ENCODE data around the gene CNTLN.

CNTLN gene

GRCh38 chr9:17120203-17120602 is 14.6 kb upstream of the CNTLN start:
- H3K4me3 ChIP-seq (ENCODE audit: low read depth, low read length), result no peak overlapping the region
- in situ Hi-C loops (cut with HindIII; ENCODE audit: low sequenced_read_pairs), result no loop called here
- TF ChIP-seq, protein P1, sequence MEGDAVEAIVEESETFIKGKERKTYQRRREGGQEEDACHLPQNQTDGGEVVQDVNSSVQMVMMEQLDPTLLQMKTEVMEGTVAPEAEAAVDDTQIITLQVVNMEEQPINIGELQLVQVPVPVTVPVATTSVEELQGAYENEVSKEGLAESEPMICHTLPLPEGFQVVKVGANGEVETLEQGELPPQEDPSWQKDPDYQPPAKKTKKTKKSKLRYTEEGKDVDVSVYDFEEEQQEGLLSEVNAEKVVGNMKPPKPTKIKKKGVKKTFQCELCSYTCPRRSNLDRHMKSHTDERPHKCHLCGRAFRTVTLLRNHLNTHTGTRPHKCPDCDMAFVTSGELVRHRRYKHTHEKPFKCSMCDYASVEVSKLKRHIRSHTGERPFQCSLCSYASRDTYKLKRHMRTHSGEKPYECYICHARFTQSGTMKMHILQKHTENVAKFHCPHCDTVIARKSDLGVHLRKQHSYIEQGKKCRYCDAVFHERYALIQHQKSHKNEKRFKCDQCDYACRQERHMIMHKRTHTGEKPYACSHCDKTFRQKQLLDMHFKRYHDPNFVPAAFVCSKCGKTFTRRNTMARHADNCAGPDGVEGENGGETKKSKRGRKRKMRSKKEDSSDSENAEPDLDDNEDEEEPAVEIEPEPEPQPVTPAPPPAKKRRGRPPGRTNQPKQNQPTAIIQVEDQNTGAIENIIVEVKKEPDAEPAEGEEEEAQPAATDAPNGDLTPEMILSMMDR (IDR thresholded peaks at IDR 0.05; ENCODE audit: low read depth, low read length, missing control alignments), result no peak
- no peak for DNase-seq (ENCODE audit: low read depth)

DNA sequence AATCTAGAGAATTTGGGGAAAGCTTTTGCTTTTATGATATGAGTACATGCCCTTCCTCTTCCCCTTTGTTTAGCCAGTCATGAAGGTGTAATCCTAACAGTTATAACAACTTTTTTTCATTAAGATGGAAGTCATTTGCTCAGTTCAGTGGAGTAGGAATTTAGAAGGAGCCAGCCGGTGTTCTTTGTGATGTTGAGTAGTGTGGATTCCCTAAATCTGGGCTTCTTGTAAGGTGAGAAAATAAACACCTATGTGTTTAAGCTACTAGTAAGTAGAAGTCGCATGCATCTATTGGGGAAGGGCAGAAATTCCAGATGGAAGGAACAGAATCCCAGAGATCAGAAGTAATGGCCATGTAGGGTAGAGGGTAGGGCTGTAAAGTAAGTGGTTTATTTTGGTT is 13.6 kb upstream of the CNTLN start:
- DNase-seq (ENCODE audit: low read depth), result no peak
- in situ Hi-C loops (cut with HindIII; ENCODE audit: low sequenced_read_pairs), result no loop called here
- H3K4me3 ChIP-seq (ENCODE audit: low read depth, low read length), result no peak overlapping the region
- TF ChIP-seq, protein P1 (IDR thresholded peaks at IDR 0.05; ENCODE audit: low read depth, low read length, missing control alignments), result no peak

DNA sequence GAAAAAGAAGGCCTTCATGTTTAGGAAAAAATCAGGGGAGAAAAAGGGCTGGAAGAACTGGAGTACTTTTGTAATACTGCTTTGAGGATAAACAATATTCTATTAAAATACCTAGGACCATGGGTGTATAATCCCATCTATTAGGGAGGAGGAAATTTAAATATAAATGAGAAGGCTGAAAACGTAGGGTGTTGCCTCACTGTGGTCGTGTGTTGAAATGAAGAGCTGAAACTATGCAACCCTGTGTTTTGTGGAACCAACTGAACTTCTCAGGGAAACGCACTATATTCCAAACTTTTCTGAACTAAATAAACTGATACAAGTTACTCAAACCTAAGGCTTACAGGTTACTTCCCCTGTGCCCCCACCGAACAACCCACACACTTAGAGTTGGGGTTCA is 4.5 kb upstream of the CNTLN start:
- in situ Hi-C loops (cut with HindIII; ENCODE audit: low sequenced_read_pairs), result no loop called here
- no peak overlapping the region for H3K4me3 ChIP-seq (ENCODE audit: low read depth, low read length)
- no peak for DNase-seq (ENCODE audit: low read depth)
- TF ChIP-seq, protein P1 (IDR thresholded peaks at IDR 0.05; ENCODE audit: low read depth, low read length, missing control alignments), result no peak

DNA sequence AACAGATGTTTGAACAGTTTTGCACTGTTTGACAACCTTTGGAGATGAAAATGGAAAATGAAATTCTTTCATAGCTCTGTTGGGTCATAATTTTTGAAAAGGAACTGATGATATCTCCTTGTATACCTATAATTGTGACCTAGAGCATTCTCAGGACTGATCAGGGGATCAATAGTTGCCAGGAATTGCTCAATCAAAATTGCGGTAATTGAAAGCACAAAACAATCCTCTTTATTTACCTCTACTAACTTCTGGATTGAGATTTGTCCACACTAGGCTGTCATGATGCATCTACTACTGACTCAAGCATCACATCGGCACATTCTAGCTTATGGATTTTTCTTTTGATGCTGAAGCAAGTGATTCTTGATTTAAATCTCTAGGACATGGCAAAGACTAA is 4.1 kb upstream of the CNTLN start:
- DNase-seq (ENCODE audit: low read depth), result no peak
- in situ Hi-C loops (cut with HindIII; ENCODE audit: low sequenced_read_pairs), result no loop called here
- H3K4me3 ChIP-seq (ENCODE audit: low read depth, low read length), result no peak overlapping the region
- TF ChIP-seq, protein P1 (IDR thresholded peaks at IDR 0.05; ENCODE audit: low read depth, low read length, missing control alignments), result no peak

GRCh38 chr9:17131494-17131893 is 3.3 kb upstream of the CNTLN start:
- in situ Hi-C loops (cut with HindIII; ENCODE audit: low sequenced_read_pairs), result no loop called here
- H3K4me3 ChIP-seq (ENCODE audit: low read depth, low read length), result no peak overlapping the region
- TF ChIP-seq, protein P1 (IDR thresholded peaks at IDR 0.05; ENCODE audit: low read depth, low read length, missing control alignments), result no peak
- DNase-seq (ENCODE audit: low read depth), result no peak

DNA sequence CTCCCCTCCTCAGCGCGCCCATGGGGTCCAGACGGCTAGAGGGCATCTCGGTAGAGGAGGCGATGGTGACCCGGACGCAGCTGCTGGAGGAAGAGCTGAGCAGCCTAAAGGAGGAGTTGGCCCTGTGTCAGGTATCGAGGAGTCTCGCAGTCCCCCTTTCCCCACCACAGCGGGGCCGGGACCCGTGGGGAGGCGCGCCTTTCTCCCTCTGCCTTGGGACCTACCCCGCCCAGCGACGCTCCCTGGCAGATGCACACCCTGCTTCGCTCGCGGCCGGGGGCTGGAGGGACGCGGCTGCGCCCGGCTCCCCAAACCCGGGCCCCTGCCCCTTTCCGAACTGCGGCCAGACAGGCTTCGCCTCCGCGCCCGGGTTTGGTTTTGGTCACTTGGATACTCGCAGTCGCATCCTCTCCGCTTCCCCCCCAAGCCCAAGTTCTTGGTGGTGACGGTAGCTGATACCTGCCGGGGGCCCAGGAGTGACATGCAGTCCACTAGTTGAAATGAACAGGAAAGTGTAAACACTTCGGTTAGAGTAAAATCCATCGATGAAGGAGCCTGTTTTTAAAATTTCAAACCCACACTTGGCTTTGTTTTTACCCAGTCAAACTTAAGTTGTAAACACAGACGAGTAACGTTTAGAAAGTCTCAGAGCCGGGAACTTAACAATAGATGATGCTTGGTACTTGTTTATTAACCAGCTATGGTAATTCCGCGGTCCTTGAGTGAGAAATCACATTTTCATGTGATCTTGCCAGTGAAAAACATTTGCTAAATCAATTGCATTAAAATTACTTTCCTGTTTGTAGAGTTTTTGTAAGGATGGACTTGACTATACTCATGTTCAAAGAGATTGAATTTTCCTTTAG is 688 bp downstream of the CNTLN start:
- in situ Hi-C loops (cut with HindIII; ENCODE audit: low sequenced_read_pairs), result no loop called here
- TF ChIP-seq, protein P1 (IDR thresholded peaks at IDR 0.05; ENCODE audit: low read depth, low read length, missing control alignments), result no peak
- no peak for DNase-seq (ENCODE audit: low read depth)
- peak overlapping the region; percentile 87 for H3K4me3 ChIP-seq (ENCODE audit: low read depth, low read length)
